ENCODE results near the gene NAT8L. TPM values are rescaled to one million over a fixed set of nuclear protein-coding genes. Genes with fewer than 3 reads are reported as not detected.

NAT8L gene
- total RNA-seq, 3 donors from 2014 or later (not counting 1 experiment from before 2014, with no cell fraction given) = not detected

GRCh38 chr4:2090642-2091041, 31.5 kb downstream of the NAT8L start:
- H3K9me3 ChIP-seq (ENCODE audit: control insufficient read depth, insufficient read depth, low read length) = no peaks in the 10 kb centered on the region
- no peak for ATAC-seq
- Mint-ChIP-seq H3K27ac (no peak overlapping the region), H3K27me3 (ENCODE audit: low read depth in 2 of 2) (peaks cover 0 to 3% of the 10 kb centered on the region in 2 donors), H3K4me1 (no peaks in the 10 kb centered on the region), H3K36me3 (no peaks in the 10 kb centered on the region), H3K9me3 (no peaks in the 10 kb centered on the region), H3K4me3 (no peak overlapping the region)
- WGBS (ENCODE audit: insufficient coverage) = 100% methylated on average over 1 of the region's 1 CpG
- no peak for DNase-seq
- no peak overlapping the region for H3K27ac ChIP-seq (ENCODE audit: low read length)
- H3K4me1 ChIP-seq (ENCODE audit: control insufficient read depth, insufficient read depth, low read length) = no peaks in the 10 kb centered on the region
- H3K4me3 ChIP-seq (ENCODE audit: low read length) = no peak overlapping the region
- no peaks in the 10 kb centered on the region for H3K27me3 ChIP-seq (ENCODE audit: control insufficient read depth, insufficient read depth, low read length)
- intact Hi-C loops (cut with micrococcal nuclease) = no loop called here
- no peak for TF ChIP-seq CTCF (IDR thresholded peaks at IDR 0.05)
- H3K36me3 ChIP-seq (ENCODE audit: control insufficient read depth, insufficient read depth, low read length) = no peaks in the 10 kb centered on the region

- Mint-ChIP-seq H3K4me1 (no peaks in the 10 kb centered on the region), H3K27me3 (ENCODE audit: low read depth in 2 of 2) (peaks cover 0 to 6% of the 10 kb centered on the region in 2 donors), H3K4me3 (no peak overlapping the region), H3K9me3 (peaks cover 0 to 6% of the 10 kb centered on the region in 2 donors), H3K36me3 (no peaks in the 10 kb centered on the region), H3K27ac (no peak overlapping the region)
- H3K4me1 ChIP-seq (ENCODE audit: control insufficient read depth, insufficient read depth, low read length) = no peaks in the 10 kb centered on the region
- TF ChIP-seq CTCF (IDR thresholded peaks at IDR 0.05) = no peak
- 93% methylated on average over 15 of the region's 15 CpGs for WGBS (ENCODE audit: insufficient coverage)
- H3K4me3 ChIP-seq (ENCODE audit: low read length) = no peak overlapping the region
- H3K36me3 ChIP-seq (ENCODE audit: control insufficient read depth, insufficient read depth, low read length) = no peaks in the 10 kb centered on the region
- ATAC-seq = peak in 1 of 3 donors; percentile 28
- intact Hi-C loops (cut with micrococcal nuclease) = no loop called here
- H3K27me3 ChIP-seq (ENCODE audit: control insufficient read depth, insufficient read depth, low read length) = no peaks in the 10 kb centered on the region
- DNase-seq = no peak
- no peaks in the 10 kb centered on the region for H3K9me3 ChIP-seq (ENCODE audit: control insufficient read depth, insufficient read depth, low read length)
- no peak overlapping the region for H3K27ac ChIP-seq (ENCODE audit: low read length)
Measured at GRCh38 chr4:2091990-2092668, 33.0 kb downstream of the NAT8L start.

GRCh38 chr4:2092669-2093053, 33.5 kb downstream of the NAT8L start:
- no peak for TF ChIP-seq CTCF (IDR thresholded peaks at IDR 0.05)
- no peaks in the 10 kb centered on the region for H3K4me1 Mint-ChIP-seq
- H3K4me3 ChIP-seq (ENCODE audit: low read length) = no peak overlapping the region
- intact Hi-C loops (cut with micrococcal nuclease) = no loop called here
- DNase-seq (no peak), ATAC-seq (no peak)
- H3K27me3 Mint-ChIP-seq (ENCODE audit: low read depth in 2 of 2) = peaks cover 0 to 6% of the 10 kb centered on the region in 2 donors
- no peaks in the 10 kb centered on the region for H3K9me3 ChIP-seq (ENCODE audit: control insufficient read depth, insufficient read depth, low read length)
- H3K27ac ChIP-seq (ENCODE audit: low read length) = no peak overlapping the region
- peaks cover 0 to 6% of the 10 kb centered on the region in 2 donors for H3K9me3 Mint-ChIP-seq
- no peak overlapping the region for H3K4me3 Mint-ChIP-seq
- WGBS (ENCODE audit: insufficient coverage) = 88% methylated on average over 6 of the region's 6 CpGs
- H3K27ac Mint-ChIP-seq = no peak overlapping the region
- H3K27me3 ChIP-seq (ENCODE audit: control insufficient read depth, insufficient read depth, low read length) = no peaks in the 10 kb centered on the region
- no peaks in the 10 kb centered on the region for H3K4me1 ChIP-seq (ENCODE audit: control insufficient read depth, insufficient read depth, low read length)
- H3K36me3 Mint-ChIP-seq = no peaks in the 10 kb centered on the region
- H3K36me3 ChIP-seq (ENCODE audit: control insufficient read depth, insufficient read depth, low read length) = no peaks in the 10 kb centered on the region

GRCh38 chr4:2093265-2093664, 34.1 kb downstream of the NAT8L start:
- TF ChIP-seq CTCF (IDR thresholded peaks at IDR 0.05) = no peak
- H3K9me3 Mint-ChIP-seq = peaks cover 0 to 6% of the 10 kb centered on the region in 2 donors
- no peak overlapping the region for H3K27ac ChIP-seq (ENCODE audit: low read length)
- no peak overlapping the region for H3K27ac Mint-ChIP-seq
- H3K4me3 ChIP-seq (ENCODE audit: low read length) = no peak overlapping the region
- H3K27me3 ChIP-seq (ENCODE audit: control insufficient read depth, insufficient read depth, low read length) = no peaks in the 10 kb centered on the region
- H3K9me3 ChIP-seq (ENCODE audit: control insufficient read depth, insufficient read depth, low read length) = no peaks in the 10 kb centered on the region
- H3K4me1 ChIP-seq (ENCODE audit: control insufficient read depth, insufficient read depth, low read length) = no peaks in the 10 kb centered on the region
- DNase-seq (peak in 1 of 2 donors; percentile 7), ATAC-seq (no peak)
- peaks cover 0 to 6% of the 10 kb centered on the region in 2 donors for H3K27me3 Mint-ChIP-seq (ENCODE audit: low read depth in 2 of 2)
- 90% methylated on average over 6 of the region's 6 CpGs for WGBS (ENCODE audit: insufficient coverage)
- no peaks in the 10 kb centered on the region for H3K36me3 Mint-ChIP-seq
- intact Hi-C loops (cut with micrococcal nuclease) = no loop called here
- no peak overlapping the region for H3K4me3 Mint-ChIP-seq
- no peaks in the 10 kb centered on the region for H3K4me1 Mint-ChIP-seq
- H3K36me3 ChIP-seq (ENCODE audit: control insufficient read depth, insufficient read depth, low read length) = no peaks in the 10 kb centered on the region

Measured in natural killer cell (primary cell).